GM21723 (cell line): Measurements from ENCODE around the gene RPH3AL.
"Not testable (repeated sequence)": the region's sequence is repeated elsewhere in the genome, so short reads cannot be mapped to it uniquely, and the experiment has no call there.

ENCODE experiments used
- ATAC-seq: cut with Tn5 transposase; IDR thresholded peaks from one replicate; pipeline ENCODE4 v1.9.1; 2021; ENCODE audit warnings: mild to moderate bottlenecking, moderate library complexity; ENCODE audit not compliant: unreplicated experiment

The RPH3AL gene

DNA sequence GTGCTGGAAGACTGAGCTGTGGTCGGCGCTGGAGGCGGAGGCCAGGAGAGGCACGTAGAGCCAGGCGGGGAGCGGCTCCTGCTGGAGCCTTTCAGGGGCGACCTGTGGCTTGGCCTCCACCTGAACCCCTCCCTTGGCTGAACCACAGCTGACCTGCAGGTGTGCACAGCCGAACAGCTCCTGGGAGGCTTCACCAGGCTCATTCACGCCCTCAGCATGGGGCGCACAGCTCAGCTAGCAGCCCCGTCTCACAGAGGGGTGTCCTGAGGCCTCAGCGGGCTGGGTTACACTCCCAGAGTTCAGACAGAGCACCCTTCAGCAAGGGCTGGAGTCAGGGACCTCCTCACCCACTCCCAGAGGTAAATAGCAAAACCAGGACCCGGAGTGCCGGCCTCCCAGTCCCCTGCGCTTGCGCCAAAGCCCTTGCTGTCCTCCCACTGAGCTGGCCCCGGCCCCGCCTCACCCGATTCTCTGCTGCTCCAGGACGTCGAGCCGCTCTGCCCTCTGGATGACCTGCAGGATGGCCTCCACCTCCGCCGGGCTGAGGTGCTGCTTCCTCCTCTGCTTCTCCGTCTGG, 31.7 kb downstream of the RPH3AL start:
- ATAC-seq = no peak

DNA sequence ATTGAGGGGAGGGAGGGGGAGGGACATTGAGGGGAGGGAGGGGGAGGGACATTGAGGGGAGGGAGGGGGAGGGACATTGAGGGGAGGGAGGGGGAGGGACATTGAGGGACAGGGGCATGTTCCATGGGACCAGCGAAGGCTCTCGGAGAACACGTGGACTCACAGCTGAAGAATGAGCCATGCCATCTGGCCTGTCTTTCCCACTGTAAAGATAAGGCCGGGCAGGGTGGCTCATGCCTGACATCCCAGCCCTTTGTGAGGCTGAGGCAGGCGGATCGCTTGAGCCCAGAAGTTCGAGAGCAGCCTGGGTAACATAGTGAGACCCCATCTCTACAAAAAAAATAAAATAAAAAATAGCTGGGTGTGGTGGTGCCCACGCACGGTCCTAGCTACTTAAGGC, 32.5 kb downstream of the RPH3AL start:
- no peak for ATAC-seq

DNA sequence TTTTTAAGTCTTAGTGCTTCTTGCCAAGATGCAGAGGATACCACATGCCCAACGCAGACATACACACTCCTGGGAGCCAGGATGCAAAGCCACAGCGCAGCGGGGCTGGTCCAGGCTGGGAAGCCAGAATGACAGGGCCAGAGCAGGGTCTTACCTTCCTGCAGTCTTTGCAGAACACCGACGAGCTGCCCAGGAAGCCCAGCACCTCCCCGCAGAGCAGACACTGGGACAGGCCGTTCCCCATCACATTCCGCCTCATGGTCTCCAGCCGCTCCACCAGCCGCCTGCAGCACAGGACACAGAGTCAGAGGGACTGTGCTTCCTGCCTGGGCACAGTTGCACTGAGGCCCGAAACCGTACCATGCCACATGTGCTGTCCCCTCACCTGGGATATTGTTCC, 33.3 kb downstream of the RPH3AL start:
- no peak for ATAC-seq

DNA sequence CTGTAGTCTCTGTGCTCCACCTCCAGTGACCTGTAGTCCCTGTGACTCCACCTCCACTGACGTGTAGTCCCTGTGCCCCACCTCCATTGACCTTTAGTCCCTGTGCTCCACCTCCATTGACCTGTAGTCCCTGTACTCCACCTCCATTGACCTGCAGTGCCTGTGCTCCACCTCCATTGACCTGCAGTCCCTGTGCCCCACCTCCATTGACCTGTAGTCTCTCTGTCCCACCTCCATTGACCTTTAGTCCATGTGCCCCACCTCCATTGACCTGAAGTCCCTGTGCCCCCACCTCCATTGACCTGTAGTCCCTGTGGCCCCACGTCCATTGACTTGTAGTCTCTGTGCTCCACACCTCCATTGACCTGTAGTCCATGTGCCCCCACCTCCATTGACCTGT, 35.5 kb downstream of the RPH3AL start:
- not testable (repeated sequence) for ATAC-seq

GRCh38 chr17:315399-315798, 37.2 kb downstream of the RPH3AL start:
- ATAC-seq = not testable (repeated sequence)

- not testable (repeated sequence) for ATAC-seq
Measured at GRCh38 chr17:314614-314944, 38.0 kb downstream of the RPH3AL start.

- no peak for ATAC-seq
Measured at GRCh38 chr17:313911-314613, 38.5 kb downstream of the RPH3AL start.

GRCh38 chr17:313231-313630, 39.4 kb downstream of the RPH3AL start:
- no peak for ATAC-seq

DNA sequence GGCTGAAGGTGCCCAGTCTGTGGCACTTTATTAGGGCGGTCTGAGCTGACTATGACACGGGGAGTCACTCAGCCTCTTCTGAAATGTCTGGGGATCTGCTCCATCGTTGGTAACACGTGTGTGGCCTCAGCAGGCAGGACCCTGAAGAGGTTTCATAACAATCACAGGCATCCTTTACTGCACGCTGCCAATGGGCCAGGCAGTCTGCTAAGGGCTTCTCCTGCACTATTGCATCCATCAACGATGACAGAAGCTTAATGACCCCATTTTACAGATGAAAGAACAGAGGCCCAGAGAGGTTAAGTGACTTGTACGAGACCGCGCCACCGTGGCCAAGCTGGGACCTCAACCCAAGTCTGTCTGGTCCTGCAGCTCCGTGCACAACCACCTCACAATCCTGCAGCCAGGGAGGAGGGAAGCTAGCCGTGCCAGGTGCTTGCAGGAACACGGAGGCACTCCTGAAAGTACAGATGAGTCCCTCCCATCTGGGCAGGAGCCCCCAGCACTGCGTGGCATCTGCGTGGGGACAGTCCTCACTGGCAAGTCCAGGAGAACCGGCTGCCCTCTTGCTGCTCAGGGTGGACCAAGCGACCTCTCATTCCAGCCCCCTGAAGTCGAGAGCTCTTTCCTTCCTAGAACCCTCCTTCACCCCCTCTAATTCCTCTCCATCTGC, 40.0 kb downstream of the RPH3AL start:
- ATAC-seq = no peak

DNA sequence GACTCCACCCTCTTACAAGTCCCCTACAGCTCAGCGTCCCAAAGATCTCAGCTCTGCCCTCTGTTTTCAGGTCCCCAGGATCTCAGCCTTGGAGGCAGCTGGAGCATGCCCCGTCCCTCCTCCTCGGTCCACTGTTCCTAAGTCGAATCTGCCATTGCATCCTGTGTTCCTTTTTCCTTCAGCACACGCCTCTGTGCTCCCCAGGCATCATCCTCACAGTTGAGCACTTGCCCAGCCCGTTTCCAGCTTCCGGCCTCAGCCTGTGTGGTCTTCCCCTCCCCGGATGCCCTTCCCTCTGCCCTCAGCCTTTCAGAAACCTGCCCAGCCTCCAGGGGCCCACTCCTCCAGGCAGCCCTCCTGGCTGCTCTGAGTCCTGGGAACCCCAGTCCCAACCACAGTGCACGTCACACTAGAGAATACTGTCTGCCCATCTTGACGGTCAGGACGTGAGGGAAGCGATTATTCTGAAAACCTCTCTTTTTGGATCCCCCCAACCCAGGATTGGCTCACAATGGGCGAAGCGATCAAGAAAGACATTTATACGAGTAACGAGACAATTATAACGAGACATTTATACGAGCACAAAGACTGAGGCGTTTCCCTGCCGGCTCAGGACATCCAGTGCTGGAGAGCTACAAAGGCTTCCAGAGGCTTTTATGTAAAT, 41.4 kb downstream of the RPH3AL start:
- ATAC-seq = no peak

DNA sequence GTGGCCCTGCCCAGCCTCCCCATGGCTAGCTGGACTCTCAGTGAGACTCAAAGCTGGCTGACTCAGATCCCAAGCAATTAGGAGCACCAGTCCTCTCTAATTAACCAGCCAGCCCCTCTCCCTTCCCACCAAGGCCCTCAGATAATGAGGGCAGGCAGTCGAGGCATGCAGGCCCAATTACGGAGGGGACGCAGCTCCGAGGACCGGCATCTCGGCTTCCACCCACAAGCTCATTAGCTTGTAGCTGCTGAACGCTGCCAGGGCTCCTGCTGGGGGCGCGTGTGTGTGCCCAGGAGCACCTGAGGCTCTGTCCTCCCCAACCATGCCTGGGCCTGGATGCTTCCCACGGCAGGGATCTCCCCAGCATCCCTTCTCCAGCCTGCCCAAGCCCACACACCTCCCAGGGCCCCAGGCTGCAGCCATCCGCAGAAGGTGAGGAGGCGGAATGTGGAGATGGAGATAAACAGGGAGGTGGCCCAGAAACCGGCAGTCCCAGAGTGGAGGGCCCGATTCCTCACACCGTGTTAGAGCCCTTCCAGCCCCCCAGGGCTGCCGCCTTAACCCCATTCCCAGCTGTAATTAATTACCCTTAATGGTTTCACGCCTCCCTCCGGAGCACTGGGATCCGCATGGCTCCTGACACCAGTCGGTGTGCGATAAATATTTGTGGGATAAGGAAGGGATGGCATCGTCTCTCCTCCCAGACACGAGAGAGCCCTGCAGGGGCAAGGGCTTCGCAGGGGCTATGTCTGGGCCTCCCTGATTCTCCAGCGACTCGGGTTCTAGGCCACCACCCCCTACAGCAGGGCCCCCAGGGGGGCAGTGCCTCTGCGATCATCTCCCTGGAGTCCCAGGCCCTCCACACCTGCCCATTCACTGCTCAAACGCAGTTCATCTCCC, 42.2 kb downstream of the RPH3AL start:
- no peak for ATAC-seq

GRCh38 chr17:309361-309888, 43.2 kb downstream of the RPH3AL start:
- ATAC-seq = no peak

DNA sequence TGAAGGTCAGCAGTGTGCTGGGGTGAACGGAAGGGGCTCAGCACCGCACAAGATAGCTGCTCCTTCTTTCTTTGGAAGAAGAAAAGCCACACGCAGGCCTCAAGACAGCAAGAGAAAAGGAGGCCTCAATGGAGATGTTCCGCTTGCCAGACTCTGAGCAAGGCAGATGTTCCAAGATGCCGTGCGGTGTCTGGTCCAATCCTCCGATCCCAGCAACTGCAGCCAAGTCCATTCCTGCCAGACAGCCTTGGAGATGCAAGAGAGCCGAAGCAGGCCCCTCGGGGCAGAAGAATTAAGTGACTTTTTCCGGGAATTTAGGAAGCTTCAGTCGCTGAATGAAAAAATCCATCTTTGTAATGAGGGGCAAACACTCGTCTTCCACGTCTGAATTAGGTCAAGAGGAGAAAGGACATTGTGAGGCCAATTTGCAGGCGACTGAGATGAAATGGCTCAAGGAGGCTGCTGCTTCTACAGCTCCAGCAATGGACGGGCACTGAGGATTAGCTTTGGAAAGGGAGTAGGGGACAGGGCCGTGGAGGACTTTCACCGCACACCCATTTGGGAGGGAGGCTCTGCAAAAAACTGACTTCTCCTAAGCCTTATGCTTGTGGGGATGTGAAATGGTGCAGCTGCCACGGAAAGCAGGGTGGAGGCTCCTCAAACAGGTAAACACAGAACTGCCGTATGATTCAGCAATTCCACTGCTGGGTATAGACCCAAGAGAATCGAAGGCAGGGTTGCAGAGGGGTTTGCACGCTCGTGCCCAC, 44.7 kb downstream of the RPH3AL start:
- no peak for ATAC-seq

GRCh38 chr17:307295-307691, 45.3 kb downstream of the RPH3AL start:
- ATAC-seq = no peak

DNA sequence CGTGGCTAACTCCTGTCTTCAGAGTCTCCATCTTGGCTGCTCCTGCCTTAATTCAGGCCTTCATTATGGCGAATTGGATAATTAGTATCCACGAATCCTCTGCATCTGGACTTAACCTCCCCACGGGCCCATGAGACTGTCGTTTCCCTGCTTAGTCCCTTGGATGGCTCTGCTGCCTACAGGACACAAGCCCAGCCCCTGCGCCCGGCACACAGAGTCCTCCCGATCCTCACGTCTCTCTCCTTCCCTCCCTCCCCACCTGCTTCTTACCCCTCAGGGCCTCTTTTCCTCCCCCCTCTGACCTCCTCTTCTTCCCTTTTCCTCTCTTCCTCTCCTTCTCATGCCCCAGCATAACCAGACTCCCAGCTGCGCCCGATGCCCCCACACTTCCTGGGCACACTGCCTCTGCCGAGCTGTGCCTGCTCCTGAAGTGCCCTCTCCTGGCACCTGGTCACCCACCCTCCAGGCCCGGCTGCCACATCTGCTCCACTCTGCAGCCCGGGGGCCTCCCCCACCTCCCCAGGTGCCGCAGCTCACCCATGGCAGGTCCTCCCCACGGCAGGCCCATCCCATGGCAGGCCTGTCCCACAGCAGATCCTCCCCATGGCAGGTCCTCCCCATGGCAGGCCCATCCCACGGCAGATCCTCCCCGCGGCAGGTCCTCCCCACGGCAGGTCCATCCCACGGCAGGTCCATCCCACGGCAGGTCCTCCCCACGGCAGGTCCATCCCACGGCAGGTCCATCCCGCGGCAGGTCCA, 45.9 kb downstream of the RPH3AL start:
- no peak for ATAC-seq

GRCh38 chr17:306116-306515, 46.5 kb downstream of the RPH3AL start:
- ATAC-seq = no peak

DNA sequence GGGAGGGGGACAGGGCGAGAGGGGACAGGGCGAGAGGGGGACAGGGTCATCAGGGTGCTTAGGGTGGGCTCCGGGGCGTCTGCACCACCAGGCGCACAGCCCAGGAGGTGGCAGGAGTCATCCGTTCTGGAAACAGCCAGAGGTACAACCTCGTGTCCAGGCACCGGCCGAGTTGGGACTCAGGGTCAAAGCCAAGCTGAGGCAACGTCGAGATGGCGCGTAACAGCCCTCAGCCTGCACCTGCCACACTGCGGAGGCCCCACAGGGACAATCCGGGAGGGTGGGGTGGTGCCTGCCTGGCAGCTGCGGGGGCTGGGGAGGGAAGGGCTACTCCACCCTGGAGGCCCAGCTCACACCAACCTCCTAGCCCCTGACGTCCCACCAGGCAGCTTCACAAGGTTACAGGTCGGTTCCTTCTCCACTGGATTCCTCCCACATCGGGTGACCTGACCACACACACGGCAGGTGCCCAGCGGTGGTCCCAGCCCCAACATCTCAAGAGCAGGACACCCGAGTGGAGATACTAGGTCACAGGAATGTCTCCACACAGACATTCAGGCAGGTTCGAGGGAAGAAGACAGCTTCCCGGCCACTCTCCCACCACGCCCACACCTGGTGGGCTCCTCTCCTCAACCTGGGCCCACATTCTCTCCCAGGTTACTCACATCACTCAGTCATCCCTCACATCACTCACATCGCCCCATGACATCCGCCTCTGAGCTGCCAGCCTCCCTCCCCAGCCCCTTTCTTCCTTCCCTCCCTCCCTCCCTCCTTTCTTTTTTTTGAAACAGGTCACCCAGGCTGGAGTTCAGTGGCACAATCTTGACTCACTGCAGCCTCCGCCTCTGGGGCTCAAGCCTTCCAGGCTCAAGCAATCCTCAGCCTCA, 47.3 kb downstream of the RPH3AL start:
- no peak for ATAC-seq

DNA sequence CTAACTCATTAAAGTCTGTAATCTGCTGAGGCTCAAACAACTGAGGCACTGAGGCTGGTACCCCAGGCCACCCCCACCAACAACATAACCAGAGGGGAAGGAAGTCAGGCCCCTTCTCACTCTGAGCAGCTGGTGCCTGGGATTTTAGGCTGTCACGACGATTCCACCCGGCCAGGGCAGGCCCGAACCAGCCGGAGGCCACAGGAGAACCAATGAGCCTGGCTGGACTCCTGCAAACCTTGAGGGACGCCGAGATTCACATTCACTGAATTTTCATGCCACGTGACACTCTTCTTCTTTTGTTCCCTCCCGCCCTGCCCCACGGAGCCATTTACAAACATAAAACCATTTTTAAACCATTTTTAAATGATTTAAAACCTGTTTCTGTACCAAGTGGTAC, 48.1 kb downstream of the RPH3AL start:
- no peak for ATAC-seq
